Suprapubic skin (tissue), 4 donors: ENCODE results near the gene GPR146.
"Not testable (repeated sequence)": the region's sequence is repeated elsewhere in the genome, so short reads cannot be mapped to it uniquely, and the experiment has no call there.

ENCODE experiments used
- POLR2A ChIP-seq, 2 donors: fragments of 450-650 bp; IDR thresholded peaks; one replicate each; pipeline ENCODE4 v1.6.1; 2017; ENCODE audit warnings: antibody characterized with exemption in 2 of 2, mild to moderate bottlenecking in 2 of 2, moderate library complexity in 2 of 2
- POLR2AphosphoS5 ChIP-seq, 3 donors: sonication (generic); formaldehyde crosslinking; IDR thresholded peaks; one replicate each; pipeline ENCODE4 v1.6.1; 2017; ENCODE audit warnings: antibody characterized with exemption in 3 of 3
- TF ChIP-seq, protein P1 (sequence below), 2 donors: fragments of 200-600 bp in 1 of 2; fragments of 450-650 bp in 1 of 2; sonication (generic) in 1 of 2; IDR thresholded peaks; one replicate each; pipeline ENCODE4 v1.5.1; 2016 to 2019; ENCODE audit warnings: antibody characterized with exemption in 2 of 2, mild to moderate bottlenecking in 1 of 2, moderate library complexity in 1 of 2

DNA sequence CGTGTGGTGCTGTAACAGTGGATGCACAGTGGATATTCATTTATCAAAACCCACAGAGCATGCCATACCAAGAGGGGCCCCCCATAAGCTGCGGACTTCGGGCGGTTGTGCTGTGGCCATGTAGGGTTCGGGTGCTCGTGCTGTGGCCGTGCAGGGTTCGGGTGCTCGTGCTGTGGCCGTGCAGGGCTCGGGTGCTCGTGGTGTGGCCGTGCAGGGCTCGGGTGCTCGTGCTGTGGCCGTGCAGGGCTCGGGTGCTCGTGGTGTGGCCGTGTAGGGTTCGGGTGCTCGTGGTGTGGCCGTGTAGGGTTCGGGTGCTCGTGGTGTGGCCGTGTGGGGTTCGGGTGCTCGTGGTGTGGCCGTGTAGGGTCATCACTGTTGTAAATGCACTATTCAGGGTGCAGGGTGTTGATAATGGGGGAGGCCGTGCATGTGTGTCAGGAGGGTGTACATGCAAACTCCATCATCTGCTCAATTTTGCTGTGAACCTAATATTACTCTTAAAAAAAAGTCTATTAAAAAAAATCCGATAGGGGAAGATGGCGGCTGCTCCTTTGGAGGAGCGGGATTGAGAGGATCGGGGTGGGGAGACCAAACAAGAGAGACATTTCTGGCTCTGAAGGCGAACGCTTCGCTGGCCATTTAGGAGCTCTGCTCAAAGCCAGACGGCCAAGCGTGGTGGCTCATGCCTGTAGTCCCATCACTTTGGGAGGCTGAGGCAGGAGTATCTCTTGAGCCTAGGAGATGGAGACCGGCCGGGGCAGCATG, 8.0 kb upstream of the GPR146 start:
- TF ChIP-seq, protein P1, sequence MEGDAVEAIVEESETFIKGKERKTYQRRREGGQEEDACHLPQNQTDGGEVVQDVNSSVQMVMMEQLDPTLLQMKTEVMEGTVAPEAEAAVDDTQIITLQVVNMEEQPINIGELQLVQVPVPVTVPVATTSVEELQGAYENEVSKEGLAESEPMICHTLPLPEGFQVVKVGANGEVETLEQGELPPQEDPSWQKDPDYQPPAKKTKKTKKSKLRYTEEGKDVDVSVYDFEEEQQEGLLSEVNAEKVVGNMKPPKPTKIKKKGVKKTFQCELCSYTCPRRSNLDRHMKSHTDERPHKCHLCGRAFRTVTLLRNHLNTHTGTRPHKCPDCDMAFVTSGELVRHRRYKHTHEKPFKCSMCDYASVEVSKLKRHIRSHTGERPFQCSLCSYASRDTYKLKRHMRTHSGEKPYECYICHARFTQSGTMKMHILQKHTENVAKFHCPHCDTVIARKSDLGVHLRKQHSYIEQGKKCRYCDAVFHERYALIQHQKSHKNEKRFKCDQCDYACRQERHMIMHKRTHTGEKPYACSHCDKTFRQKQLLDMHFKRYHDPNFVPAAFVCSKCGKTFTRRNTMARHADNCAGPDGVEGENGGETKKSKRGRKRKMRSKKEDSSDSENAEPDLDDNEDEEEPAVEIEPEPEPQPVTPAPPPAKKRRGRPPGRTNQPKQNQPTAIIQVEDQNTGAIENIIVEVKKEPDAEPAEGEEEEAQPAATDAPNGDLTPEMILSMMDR (IDR thresholded peaks at IDR 0.05): not testable (repeated sequence)
- TF ChIP-seq POLR2A, POLR2AphosphoS5 (IDR thresholded peaks at IDR 0.05): not testable (repeated sequence)
